OCI-LY1 (cell line): ENCODE results near the gene NEURL4.
"Not testable (repeated sequence)": the region's sequence is repeated elsewhere in the genome, so short reads cannot be mapped to it uniquely, and the experiment has no call there.

Experiments
- CTCF ChIP-seq: fragments of 200-600 bp; sonication (generic), shearing (Covaris generic); IDR thresholded peaks from 2 replicates; pipeline ENCODE4 v1.5.1; 2017; ENCODE audit warnings: mild to moderate bottlenecking, antibody characterized with exemption, low read length, moderate library complexity, mixed read lengths
- EZH2 ChIP-seq: fragments of 200-600 bp; sonication (generic), shearing (Covaris generic); IDR thresholded peaks from 2 replicates; pipeline ENCODE4 v1.8.0; 2017; ENCODE audit warnings: borderline replicate concordance, mixed run types, mild to moderate bottlenecking, antibody characterized with exemption, low read length, moderate library complexity, mixed read lengths

GRCh38 chr17:7332600-7333069 is 3.5 kb upstream of the NEURL4 start:
- not testable (repeated sequence) for TF ChIP-seq CTCF, EZH2
